Liver (tissue), 3 donors: ENCODE results near the gene PLCL1.

Experiments
- JUND ChIP-seq, 2 donors: IDR thresholded peaks; 2 replicates each; pipeline ENCODE4 v1.6.1; 2016; ENCODE audit warnings: antibody characterized with exemption in 2 of 2
- RAD21 ChIP-seq, 2 donors: IDR thresholded peaks; 2 replicates each; pipeline ENCODE4 v1.6.1; 2016; ENCODE audit warnings: antibody characterized with exemption in 2 of 2, mild to moderate bottlenecking in 2 of 2
- YY1 ChIP-seq: IDR thresholded peaks from 2 replicates; pipeline ENCODE4 v1.6.1; 2016; ENCODE audit warnings: antibody characterized with exemption, mild to moderate bottlenecking
- TF ChIP-seq, protein P1 (sequence below): fragments of 150-350 bp; IDR thresholded peaks from 2 replicates; pipeline ENCODE4 v1.5.1; 2017; ENCODE audit warnings: improper control_type of control experiment, low read depth, low read length; ENCODE audit not compliant: missing input control
- TF ChIP-seq, protein P2 (sequence below): IDR thresholded peaks from 2 replicates; pipeline ENCODE4 v1.6.1; 2016; ENCODE audit warnings: antibody characterized with exemption
- TF ChIP-seq, protein P3 (sequence below): IDR thresholded peaks from 2 replicates; pipeline ENCODE4 v1.6.1; 2016; ENCODE audit warnings: antibody characterized with exemption
- donor health status: healthy.
- donor health status: healthy.

DNA sequence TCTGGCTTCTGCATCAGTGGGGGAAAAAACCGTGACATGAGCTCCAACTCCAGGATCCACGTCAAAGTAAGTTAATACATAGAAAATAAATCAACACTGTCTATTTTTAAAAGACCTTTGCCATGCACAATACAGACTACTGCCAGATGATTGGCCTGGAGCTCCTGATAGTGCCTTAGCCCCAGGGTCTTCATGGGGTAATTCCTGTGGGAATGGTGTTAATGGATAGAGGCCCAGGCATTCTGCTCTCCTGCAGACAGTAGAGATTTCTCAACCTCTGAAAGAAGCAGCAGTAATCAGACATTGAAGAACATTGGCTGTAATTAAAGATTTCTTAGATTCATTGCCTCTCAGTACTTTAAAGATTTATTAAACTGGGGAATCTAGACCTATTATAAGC, 4.3 kb upstream of the PLCL1 start:
- TF ChIP-seq, protein P1, sequence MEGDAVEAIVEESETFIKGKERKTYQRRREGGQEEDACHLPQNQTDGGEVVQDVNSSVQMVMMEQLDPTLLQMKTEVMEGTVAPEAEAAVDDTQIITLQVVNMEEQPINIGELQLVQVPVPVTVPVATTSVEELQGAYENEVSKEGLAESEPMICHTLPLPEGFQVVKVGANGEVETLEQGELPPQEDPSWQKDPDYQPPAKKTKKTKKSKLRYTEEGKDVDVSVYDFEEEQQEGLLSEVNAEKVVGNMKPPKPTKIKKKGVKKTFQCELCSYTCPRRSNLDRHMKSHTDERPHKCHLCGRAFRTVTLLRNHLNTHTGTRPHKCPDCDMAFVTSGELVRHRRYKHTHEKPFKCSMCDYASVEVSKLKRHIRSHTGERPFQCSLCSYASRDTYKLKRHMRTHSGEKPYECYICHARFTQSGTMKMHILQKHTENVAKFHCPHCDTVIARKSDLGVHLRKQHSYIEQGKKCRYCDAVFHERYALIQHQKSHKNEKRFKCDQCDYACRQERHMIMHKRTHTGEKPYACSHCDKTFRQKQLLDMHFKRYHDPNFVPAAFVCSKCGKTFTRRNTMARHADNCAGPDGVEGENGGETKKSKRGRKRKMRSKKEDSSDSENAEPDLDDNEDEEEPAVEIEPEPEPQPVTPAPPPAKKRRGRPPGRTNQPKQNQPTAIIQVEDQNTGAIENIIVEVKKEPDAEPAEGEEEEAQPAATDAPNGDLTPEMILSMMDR = no peak
- TF ChIP-seq JUND (IDR thresholded peaks at IDR 0.05) = no peak
- TF ChIP-seq, protein P2, sequence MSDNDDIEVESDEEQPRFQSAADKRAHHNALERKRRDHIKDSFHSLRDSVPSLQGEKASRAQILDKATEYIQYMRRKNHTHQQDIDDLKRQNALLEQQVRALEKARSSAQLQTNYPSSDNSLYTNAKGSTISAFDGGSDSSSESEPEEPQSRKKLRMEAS = no peak
- TF ChIP-seq, protein P3, sequence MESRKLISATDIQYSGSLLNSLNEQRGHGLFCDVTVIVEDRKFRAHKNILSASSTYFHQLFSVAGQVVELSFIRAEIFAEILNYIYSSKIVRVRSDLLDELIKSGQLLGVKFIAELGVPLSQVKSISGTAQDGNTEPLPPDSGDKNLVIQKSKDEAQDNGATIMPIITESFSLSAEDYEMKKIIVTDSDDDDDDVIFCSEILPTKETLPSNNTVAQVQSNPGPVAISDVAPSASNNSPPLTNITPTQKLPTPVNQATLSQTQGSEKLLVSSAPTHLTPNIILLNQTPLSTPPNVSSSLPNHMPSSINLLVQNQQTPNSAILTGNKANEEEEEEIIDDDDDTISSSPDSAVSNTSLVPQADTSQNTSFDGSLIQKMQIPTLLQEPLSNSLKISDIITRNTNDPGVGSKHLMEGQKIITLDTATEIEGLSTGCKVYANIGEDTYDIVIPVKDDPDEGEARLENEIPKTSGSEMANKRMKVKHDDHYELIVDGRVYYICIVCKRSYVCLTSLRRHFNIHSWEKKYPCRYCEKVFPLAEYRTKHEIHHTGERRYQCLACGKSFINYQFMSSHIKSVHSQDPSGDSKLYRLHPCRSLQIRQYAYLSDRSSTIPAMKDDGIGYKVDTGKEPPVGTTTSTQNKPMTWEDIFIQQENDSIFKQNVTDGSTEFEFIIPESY = no peak
- no peak for TF ChIP-seq RAD21 (IDR thresholded peaks at IDR 0.05)
- no peak for TF ChIP-seq YY1
